ENCODE measurements around the gene MYO1C.
"Not testable (repeated sequence)": the region's sequence is repeated elsewhere in the genome, so short reads cannot be mapped to it uniquely, and the experiment has no call there.

The MYO1C gene

GRCh38 chr17:1422885-1423284, 69.6 kb downstream of the MYO1C start:
- peak; percentile 32 to 63 (median 44) for DNase-seq

DNA sequence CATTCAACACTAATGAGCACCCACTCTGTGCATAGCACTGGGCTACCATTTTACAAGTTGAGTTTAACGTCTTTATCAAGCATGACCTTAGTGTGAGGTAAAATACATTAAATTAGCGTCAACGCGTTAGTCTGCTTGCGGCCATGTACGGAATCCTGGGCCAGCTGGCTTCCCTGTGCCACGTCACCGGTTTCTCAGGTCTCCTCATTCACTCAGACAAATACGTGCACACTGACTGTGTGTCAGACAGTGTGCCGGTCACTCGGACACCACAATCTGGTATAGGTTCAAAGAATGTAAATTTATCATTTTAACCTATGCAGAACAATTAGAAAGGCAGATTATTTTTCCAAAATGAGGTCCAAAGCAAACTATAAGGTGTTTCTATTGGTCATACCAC, 71.0 kb downstream of the MYO1C start:
- no peak for DNase-seq

DNA sequence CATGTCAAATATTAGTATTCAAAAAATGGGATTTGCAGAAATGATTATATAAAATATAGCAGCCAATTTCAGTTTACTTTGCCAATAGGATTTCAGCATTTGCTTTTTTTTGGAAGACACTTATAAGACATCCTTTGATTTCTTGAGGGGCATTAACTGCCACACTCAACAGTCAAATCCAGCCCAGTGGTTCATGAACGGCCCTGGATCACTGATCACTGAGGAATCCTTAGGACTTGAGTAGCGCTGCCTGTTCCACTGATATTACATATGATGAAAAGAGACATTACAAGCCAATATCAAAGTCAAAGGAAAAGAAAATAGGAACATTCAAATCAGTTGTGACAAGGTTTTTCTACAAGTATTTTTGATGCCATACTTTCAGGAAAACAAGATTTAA, 71.5 kb downstream of the MYO1C start:
- DNase-seq = no peak

DNA sequence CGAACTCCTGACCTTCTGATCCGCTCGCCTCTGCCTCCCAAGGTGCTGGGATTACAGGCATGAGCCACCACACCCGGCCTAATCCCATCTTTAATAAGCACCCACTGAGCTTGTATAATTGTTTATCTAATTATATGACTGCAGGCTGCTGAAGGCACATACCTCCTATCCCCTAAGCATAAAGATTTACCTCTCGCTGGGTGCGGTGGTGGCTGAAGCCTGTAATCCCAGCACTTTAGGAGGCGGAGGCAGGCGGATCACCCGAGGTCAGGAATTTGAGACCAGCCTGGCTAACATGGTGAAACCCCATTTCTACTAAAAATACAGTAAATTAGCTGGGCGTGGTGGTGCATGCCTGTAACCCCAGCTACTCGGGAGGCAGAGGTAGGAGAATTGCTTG, 72.3 kb downstream of the MYO1C start:
- no peak for DNase-seq

DNA sequence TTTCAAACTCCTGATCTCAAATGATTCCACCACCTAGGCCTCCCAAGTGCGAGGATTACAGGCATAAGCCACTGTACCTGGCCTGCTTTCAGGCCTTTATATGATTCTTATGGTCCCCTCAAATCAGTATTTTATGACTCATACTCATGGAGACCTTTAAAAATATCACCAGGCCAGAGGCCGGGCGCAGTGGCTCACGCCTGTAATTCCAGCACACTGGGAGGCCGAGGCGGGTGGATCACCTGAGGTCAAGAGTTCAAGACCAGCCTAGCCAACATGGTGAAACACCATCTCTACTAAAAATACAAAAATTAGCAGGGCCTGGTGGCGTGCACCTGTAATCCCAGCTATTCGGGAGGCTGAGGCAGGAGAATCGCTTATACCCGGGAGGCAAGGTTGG, 74.0 kb downstream of the MYO1C start:
- DNase-seq = not testable (repeated sequence)

DNA sequence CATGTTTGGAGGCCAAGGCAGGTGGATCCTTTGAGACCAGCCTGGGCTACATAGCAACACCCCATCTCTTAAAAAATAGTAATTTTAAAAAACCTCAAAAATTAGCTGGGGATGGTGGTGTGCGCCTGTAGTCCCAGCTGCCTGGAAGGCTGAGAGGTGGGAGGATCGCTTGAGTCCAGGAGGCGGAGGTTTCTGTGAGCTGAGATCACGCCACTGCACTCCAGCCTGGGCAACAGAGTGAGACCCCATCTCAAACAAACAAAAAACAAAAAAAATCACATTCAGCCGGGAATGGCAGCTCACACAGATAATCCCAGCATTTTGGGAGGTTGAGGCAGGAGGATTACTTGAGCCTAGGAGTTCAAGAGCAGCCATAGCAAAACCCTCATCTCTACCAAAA, 76.1 kb downstream of the MYO1C start:
- no peak for DNase-seq

DNA sequence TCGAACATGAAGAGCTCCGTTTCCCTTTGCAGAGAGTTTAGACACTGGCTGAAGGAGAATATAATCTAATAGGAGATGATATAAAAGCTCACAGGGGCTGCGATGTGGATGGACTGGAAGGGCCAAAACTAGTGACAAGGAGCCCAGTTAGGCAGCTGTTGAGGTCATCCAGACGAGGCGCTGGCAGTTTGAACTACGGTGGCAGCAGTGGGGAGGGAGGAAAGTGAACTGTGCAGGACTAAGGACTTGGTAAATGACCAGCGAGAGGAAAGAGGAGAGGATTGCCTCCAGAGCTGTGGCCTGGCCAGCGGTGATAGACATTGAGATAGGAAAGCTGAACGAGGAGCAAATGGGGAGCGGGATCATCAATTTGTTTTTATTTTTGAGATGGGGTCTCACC, 77.9 kb downstream of the MYO1C start:
- DNase-seq = no peak

All from suppressor macrophage (primary cell).